Placental pericyte (primary cell): Measurements from ENCODE around the gene KCNJ11. TPM values are rescaled to one million over a fixed set of nuclear protein-coding genes. Genes with fewer than 3 reads are reported as not detected.

Source experiments
- total RNA-seq: library from RNA; depleted of rRNA; stranded (reverse); fragments of >200 nt; gene quantifications from 2 replicates; pipeline ENCODE4 v1.2.3, GENCODE V29; 2012

Gene KCNJ11
- total RNA-seq = not detected in 2 replicates

DNA sequence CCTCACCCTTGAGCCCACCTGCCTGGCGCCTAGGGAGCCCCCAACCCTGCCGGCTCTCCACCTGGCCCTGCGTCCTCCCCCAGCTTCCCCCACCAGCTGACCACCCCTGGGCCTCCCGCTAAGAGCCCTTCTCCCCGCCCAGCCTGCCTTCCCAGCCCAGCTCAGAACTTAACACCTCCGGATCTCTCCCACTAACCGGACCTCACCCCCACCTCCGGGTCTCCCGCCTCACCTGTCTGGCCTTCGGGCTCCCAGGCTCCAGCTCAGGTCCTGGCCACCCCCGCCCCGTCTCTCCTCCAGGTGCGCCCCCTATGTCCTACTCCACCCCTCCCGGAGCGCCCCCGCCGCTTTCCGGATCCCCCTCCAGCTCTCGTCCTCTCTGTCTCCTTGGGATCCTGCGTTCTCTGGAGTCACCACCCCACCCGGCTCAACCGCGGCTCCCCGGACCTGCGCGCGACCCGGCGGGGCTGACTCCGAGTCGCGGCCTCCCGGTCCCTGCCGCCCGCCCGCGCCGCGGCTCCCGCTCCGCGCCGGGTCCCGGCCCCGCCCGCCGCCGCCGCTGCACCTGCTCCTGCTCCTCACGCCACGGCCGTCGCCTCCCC, at the start of gene KCNJ11:
Gene KCNJ11 (minus strand): TSS at position 51 of the 602 bp plus-strand sequence. CDS start 568 bp downstream, outside the sequence.

DNA sequence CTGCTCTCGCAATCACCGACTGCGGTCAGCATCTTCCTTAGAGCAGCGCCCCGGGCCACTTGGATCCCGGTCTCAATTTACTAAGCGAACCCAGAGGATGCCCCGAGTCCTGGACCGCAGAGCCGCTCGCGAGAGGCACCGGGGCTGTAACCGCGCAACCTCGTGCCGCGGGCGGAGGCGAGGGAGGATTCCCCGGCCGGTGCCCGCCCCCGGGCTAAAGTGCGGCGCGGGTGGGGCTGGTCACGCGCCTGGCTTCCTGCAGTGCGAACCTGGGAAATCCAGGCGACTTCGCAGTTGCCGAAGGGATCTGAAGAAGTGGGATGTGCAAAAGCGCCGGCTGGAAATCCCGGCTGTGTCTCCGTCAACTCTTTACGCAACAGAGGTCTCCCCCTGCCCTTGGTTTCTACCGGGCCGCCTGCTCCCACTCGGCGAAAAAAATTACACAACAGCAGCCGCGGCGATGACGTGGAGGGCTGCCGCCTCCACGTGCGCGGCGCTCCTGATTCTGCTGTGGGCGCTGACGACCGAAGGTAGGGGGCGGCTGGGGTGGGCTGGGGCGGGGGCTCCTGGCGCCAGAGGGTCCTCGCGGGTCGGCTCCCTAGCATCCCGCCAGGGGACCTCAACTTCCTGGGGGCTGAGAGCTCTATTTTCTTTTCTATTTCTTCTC, 36.8 kb downstream of the KCNJ11 start, which contains the start of gene NCR3LG1:
Gene NCR3LG1 (plus strand): TSS at position 291 of the 667 bp plus-strand sequence. CDS start 170 bp downstream, at position 461.

Other genes with a start within 250 kb of the KCNJ11 start
- gene PIK3C2A, start 180.7 kb downstream of the KCNJ11 start, total RNA-seq = 68.7 and 82.6 TPM in 2 replicates
- 59.0 and 294 TPM in 2 replicates for gene NUCB2, start 111.9 kb downstream of the KCNJ11 start, total RNA-seq
- gene NCR3LG1, start 36.9 kb downstream of the KCNJ11 start, total RNA-seq = 12.7 and 17.5 TPM in 2 replicates
- gene ABCC8, start 88.2 kb upstream of the KCNJ11 start, total RNA-seq = not detected in 2 replicates
- not detected in 2 replicates for gene USH1C, start 155.8 kb upstream of the KCNJ11 start, total RNA-seq
- not detected in 2 replicates for gene OTOG, start 158.6 kb upstream of the KCNJ11 start, total RNA-seq